ENCODE results near the gene SCN2A. TPM values are rescaled to one million over a fixed set of nuclear protein-coding genes. Genes with fewer than 3 reads are reported as not detected.

The SCN2A gene
- polyA plus RNA-seq, 2 of the 4 experiments (the other 2 are of a cell fraction) = 0.01 to 0.05 TPM

DNA sequence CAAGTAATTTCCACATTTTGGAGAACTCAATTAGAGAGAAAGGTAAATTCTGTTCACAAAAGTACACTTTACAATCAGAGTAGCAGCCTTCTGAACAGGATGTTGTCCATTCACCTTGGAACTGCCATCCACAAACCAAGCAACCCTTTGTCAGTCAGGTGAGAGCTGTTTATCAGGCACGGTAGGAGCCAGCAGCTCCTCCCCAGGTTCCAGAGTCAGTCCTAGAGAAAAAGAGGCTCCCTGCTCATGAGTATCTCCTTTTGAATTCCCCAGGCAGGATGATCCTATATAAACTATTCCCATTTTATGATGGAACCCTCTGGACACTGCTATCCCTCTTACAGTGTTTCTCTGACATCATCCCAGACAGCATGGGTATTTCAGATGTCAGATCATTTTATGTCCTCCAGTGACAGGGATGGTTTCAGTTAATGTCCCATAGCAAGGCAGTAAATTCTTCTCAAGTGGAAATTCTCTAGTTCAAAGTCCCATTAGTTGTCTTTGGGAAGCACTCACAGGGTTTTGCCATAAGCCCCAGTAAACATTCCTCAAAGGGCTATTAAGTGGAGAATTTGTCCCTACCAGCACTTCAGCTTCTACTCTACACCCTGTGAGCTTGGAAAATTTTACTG, 195.8 kb downstream of the SCN2A start:
- no peaks in the 10 kb centered on the region for H3K4me1 ChIP-seq
- POLR2A ChIA-PET = no interaction called here
- H3K4me3 ChIP-seq = no peak overlapping the region
- TF ChIP-seq, protein P1, sequence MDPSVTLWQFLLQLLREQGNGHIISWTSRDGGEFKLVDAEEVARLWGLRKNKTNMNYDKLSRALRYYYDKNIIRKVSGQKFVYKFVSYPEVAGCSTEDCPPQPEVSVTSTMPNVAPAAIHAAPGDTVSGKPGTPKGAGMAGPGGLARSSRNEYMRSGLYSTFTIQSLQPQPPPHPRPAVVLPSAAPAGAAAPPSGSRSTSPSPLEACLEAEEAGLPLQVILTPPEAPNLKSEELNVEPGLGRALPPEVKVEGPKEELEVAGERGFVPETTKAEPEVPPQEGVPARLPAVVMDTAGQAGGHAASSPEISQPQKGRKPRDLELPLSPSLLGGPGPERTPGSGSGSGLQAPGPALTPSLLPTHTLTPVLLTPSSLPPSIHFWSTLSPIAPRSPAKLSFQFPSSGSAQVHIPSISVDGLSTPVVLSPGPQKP (IDR thresholded peaks at IDR 0.05; ENCODE audit: low read depth, low read length) = no peak
- TF ChIP-seq, protein P2, sequence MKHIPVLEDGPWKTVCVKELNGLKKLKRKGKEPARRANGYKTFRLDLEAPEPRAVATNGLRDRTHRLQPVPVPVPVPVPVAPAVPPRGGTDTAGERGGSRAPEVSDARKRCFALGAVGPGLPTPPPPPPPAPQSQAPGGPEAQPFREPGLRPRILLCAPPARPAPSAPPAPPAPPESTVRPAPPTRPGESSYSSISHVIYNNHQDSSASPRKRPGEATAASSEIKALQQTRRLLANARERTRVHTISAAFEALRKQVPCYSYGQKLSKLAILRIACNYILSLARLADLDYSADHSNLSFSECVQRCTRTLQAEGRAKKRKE (CRISPR knock-in tag; IDR thresholded peaks at IDR 0.05; ENCODE audit: low read depth) = no peak
- TF ChIP-seq NFE2L2 (conservative IDR thresholded peaks at IDR 0.05; ENCODE audit: low read length) = no peak
- no peak for TF ChIP-seq RAD21 (conservative IDR thresholded peaks at IDR 0.05 in 1 of 2, IDR thresholded peaks at IDR 0.05 in 1 of 2)
- TF ChIP-seq KDM1A (IDR thresholded peaks at IDR 0.05; ENCODE audit: low read depth) = no peak
- TF ChIP-seq KDM5A (IDR thresholded peaks at IDR 0.05) = no peak
- H3K4me2 ChIP-seq = no peak overlapping the region
- no peak for FAIRE-seq
- CTCF ChIA-PET = interaction anchor here (0.8 kb wide), 1 partner anchor 33 kb away, joined by 3 read pairs; no protein-coding TSS in a partner anchor
- H3K9me3 ChIP-seq = no peaks in the 10 kb centered on the region
- no peak for ATAC-seq
- 8% methylated on average over 1 of the region's 1 CpG for whole genome bisulfite sequencing (ENCODE audit: missing lambda C conversion rate)
- H3K27ac ChIP-seq = no peak overlapping the region
- DNase-seq (ENCODE audit: low read depth in 1 of 2, low spot score in 1 of 2) = no peak

DNA sequence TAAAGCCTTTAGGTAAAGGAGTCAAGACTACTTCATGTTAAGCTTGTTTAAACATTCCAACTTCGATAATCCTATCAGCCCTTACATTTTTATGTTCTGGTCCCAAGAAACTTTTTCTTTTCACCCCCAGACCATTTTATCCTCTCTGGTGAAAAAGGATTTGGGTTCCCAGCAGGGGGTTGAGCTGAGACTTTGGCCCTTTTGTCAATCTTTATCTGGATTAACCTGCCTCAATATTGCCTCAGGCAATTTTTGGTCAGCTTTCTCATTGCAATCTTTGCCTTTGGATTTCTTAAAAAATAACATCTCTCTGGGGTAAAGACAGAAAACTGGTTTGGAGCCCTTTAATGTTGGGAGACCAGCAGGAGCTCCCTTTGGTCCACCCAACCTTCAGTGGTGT, 196.4 kb downstream of the SCN2A start:
- no peak overlapping the region for H3K27ac ChIP-seq
- H3K9me3 ChIP-seq = no peaks in the 10 kb centered on the region
- DNase-seq (ENCODE audit: low read depth in 1 of 2, low spot score in 1 of 2) = no peak
- no peak overlapping the region for H3K4me3 ChIP-seq
- CTCF ChIA-PET = interaction anchor here (0.6 to 0.8 kb wide), 3 partner anchors 34 to 595 kb away, joined by 3 read pairs; no protein-coding TSS in a partner anchor
- H3K4me2 ChIP-seq = no peak overlapping the region
- no peak for ATAC-seq
- no peak for FAIRE-seq
- TF ChIP-seq, protein P3, sequence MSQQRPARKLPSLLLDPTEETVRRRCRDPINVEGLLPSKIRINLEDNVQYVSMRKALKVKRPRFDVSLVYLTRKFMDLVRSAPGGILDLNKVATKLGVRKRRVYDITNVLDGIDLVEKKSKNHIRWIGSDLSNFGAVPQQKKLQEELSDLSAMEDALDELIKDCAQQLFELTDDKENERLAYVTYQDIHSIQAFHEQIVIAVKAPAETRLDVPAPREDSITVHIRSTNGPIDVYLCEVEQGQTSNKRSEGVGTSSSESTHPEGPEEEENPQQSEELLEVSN (IDR thresholded peaks at IDR 0.05; ENCODE audit: borderline replicate concordance, low read depth) = no peak
- TF ChIP-seq HDAC2 (IDR thresholded peaks at IDR 0.05) = no peak
- TF ChIP-seq HOXA7 (CRISPR knock-in tag; IDR thresholded peaks at IDR 0.05) = no peak
- no peak for TF ChIP-seq ESRRA (IDR thresholded peaks at IDR 0.05; ENCODE audit: borderline replicate concordance, low read length)
- no peak for TF ChIP-seq RARB (CRISPR knock-in tag; IDR thresholded peaks at IDR 0.05)
- no peak for TF ChIP-seq EHF (CRISPR knock-in tag; IDR thresholded peaks at IDR 0.05)
- TF ChIP-seq, protein P4, sequence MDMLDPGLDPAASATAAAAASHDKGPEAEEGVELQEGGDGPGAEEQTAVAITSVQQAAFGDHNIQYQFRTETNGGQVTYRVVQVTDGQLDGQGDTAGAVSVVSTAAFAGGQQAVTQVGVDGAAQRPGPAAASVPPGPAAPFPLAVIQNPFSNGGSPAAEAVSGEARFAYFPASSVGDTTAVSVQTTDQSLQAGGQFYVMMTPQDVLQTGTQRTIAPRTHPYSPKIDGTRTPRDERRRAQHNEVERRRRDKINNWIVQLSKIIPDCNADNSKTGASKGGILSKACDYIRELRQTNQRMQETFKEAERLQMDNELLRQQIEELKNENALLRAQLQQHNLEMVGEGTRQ (IDR thresholded peaks at IDR 0.05) = no peak
- no peak for TF ChIP-seq SREBF2 (IDR thresholded peaks at IDR 0.05)
- TF ChIP-seq HEYL (CRISPR knock-in tag; IDR thresholded peaks at IDR 0.05) = no peak
- no peak for TF ChIP-seq EP300 (IDR thresholded peaks at IDR 0.05)
- TF ChIP-seq CBX2 (IDR thresholded peaks at IDR 0.05; ENCODE audit: borderline replicate concordance, low read depth) = no peak
- TF ChIP-seq FOSB (CRISPR knock-in tag; IDR thresholded peaks at IDR 0.05) = no peak
- no peak for TF ChIP-seq RAD21 (conservative IDR thresholded peaks at IDR 0.05 in 1 of 2, IDR thresholded peaks at IDR 0.05 in 1 of 2)
- TF ChIP-seq KDM5A (IDR thresholded peaks at IDR 0.05) = no peak
- TF ChIP-seq JUN (IDR thresholded peaks at IDR 0.05) = no peak
- TF ChIP-seq PHF8 (IDR thresholded peaks at IDR 0.05; ENCODE audit: borderline replicate concordance, low read depth) = no peak
- no peak for TF ChIP-seq SMC3 (IDR thresholded peaks at IDR 0.05)
- no peak for TF ChIP-seq MAFK (IDR thresholded peaks at IDR 0.05; ENCODE audit: partially characterized antibody)
- POLR2A ChIA-PET = no interaction called here
- WGBS (ENCODE audit: missing lambda C conversion rate) = 3% methylated on average over 1 of the region's 1 CpG
- H3K4me1 ChIP-seq = no peaks in the 10 kb centered on the region

Data from A549 (cell line).